Ovary (tissue), 3 donors: ENCODE data around the gene IGDCC3.

Source experiments
- POLR2A ChIP-seq: fragments of 450-650 bp; IDR thresholded peaks from one replicate; pipeline ENCODE4 v1.6.1; 2017; ENCODE audit warnings: antibody characterized with exemption, mild to moderate bottlenecking, moderate library complexity
- TF ChIP-seq, protein P1 (sequence below), 3 donors: fragments of 450-650 bp in 2 of 3; fragments of 200-600 bp in 1 of 3; IDR thresholded peaks; one replicate each; pipeline versions ENCODE4 v1.5.1 to v1.8.0; 2016 to 2022; ENCODE audit warnings: antibody characterized with exemption in 3 of 3, mild to moderate bottlenecking in 1 of 3
- donor health status: DM: no; HTN: no; CAD: no.

- TF ChIP-seq, protein P1, sequence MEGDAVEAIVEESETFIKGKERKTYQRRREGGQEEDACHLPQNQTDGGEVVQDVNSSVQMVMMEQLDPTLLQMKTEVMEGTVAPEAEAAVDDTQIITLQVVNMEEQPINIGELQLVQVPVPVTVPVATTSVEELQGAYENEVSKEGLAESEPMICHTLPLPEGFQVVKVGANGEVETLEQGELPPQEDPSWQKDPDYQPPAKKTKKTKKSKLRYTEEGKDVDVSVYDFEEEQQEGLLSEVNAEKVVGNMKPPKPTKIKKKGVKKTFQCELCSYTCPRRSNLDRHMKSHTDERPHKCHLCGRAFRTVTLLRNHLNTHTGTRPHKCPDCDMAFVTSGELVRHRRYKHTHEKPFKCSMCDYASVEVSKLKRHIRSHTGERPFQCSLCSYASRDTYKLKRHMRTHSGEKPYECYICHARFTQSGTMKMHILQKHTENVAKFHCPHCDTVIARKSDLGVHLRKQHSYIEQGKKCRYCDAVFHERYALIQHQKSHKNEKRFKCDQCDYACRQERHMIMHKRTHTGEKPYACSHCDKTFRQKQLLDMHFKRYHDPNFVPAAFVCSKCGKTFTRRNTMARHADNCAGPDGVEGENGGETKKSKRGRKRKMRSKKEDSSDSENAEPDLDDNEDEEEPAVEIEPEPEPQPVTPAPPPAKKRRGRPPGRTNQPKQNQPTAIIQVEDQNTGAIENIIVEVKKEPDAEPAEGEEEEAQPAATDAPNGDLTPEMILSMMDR (IDR thresholded peaks at IDR 0.05), result no peak
- no peak for TF ChIP-seq POLR2A
These were observed 54.7 kb downstream of the IGDCC3 start for GRCh38 chr15:65323071-65323511.
